Stimulated activated CD4-positive, alpha-beta T cell treated with anti-CD3 and anti-CD28 coated beads, Interleukin-2, amount 100 ng/mL, for 4 hours (primary cell): ENCODE results near the gene NUMA1.
A peak's percentile ranks its signal among the peaks of the same experiment; 100 is the strongest.

Experiments
- DNase-seq: peaks from one replicate; pipeline ENCODE4 v3.0.0-alpha.2; 2020; ENCODE audit warnings: low read depth

Gene NUMA1

GRCh38 chr11:72067676-72068075 is 12.7 kb downstream of the NUMA1 start:
- no peak for DNase-seq

GRCh38 chr11:72067266-72067665 is 13.1 kb downstream of the NUMA1 start:
- DNase-seq = no peak

DNA sequence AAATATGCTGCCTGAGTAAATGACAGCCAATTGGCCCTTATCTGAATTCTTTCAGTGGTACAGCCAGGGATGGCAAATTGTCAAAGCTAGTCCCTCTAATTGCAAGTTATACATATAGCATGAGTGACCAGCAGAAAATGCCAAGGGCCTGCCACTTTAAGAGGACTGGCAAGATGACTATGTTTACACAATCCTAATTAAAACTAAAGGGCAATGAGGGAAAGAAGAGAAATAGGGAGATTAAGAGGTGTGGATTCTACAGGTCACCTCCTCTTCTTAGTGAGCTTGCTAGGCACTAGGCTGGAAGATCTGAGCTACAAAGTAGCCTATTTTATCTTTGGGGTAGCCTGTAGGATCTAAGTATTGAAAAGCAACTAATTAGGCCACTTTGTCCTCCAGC is 13.5 kb downstream of the NUMA1 start:
- DNase-seq = no peak

- DNase-seq = no peak
Measured at GRCh38 chr11:72061739-72062396, 18.5 kb downstream of the NUMA1 start.

DNA sequence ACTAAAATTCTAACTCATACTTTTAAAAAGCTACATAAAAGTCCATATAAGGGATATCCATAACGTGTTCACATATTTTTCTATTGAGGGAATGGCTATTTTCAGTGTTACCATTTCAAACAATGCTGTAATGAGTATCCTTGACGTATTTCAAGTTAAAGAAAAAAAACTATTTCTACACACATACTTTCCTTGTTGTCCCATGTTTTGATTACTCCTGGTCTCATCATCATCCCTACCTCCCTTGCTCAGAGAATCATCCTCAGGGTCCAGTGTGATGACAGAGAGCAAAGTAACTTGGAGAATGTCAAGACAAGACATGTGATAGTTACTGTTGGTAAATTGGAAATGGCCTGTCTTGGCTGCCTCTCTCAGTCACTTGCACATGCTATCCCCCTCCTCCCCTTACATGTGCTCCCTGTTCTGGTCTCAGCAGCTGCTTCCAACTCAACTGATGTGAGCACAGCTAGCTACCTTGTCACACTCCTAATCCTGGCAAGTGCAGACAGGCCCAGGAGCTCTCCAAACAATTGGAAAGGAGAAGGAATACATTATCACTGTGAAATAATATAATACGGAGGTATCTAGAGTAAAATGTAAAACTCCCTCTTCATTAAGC is 21.8 kb downstream of the NUMA1 start:
- no peak for DNase-seq

- DNase-seq = no peak
Measured at GRCh38 chr11:72048766-72049460, 31.4 kb downstream of the NUMA1 start.

DNA sequence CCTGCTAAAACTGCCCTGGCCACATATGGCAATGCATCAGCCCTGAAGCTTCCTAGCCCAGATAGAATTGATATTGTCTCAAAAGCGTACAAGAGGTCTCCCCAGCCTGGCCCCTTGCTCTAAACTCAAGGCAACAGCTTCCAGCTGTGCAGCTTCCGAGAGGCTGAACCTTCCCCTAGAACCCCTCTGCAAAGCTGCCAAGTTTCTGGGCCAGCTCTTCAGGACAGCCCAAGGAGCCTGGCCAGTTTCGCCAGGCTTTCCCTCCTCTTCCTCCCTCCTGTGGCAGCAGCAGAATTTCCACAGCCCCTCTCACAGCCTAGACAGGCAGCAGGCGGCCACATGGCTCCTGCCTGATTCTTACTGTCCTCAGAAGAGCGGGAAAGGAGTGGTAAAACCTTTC is 34.5 kb downstream of the NUMA1 start:
- DNase-seq = no peak

DNA sequence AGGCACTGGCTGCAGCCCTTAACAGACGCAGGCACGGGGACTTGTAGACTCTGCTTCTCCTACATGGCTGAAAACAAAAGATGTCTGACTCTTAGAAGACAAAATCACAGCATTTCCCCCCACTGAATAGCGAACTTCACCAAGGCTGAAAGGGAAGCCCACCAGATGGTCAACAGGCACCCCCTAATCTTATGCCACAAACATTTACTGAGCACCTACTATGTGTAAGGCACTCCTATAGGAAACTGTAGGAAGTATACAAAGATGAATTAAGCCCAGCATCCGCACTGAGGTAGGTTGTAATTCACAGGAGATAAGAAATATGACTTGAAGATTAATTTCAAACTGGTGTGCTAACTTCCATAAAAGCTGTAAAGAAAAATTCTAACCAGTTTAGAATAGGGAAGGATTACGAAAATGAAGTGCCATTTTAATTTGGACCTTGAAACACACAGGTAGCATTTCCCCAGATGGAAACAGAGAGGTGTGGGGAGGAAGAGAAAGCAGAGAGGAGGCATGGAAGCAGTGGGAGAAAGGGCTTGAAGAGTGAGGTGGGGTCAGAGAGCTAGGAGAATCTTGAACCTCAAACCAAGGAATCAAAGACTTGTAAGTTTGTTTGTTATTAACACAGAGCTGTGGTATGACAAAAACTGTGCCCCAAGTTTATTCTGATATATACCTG is 38.1 kb downstream of the NUMA1 start:
- no peak for DNase-seq

DNA sequence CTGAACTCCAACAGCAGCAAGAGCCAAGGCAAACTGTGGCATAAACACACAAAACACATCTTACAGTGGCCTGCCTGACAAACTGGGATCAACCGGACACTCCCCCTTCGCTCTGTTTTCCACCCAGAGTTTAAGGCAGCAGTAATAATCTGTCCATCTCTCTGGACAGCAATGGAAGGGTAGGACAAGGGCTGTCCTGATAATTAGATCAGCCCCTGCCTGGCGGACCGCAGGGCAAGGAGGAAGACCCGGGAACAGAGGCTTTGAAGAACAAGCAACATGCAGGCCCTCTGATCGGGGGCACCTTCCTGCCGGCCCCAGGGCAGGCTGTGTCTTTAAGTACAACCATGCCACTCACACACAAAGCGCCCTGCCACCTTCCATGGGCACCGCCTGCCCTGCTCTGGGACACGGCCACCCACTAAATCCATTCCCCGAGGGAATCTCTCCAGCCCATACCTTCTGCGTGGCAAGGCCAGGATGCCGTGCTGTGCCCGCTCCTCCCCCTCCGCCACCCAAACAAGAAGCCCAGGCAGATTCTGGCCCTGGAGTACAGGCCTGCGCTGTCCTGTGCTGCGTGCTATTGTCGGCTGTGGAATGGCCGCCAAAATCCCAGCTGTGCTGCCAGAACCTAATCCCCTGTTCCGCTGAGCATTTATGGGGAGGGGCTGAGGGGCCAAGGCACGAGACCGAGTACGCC is 38.8 kb downstream of the NUMA1 start:
- DNase-seq = no peak

DNA sequence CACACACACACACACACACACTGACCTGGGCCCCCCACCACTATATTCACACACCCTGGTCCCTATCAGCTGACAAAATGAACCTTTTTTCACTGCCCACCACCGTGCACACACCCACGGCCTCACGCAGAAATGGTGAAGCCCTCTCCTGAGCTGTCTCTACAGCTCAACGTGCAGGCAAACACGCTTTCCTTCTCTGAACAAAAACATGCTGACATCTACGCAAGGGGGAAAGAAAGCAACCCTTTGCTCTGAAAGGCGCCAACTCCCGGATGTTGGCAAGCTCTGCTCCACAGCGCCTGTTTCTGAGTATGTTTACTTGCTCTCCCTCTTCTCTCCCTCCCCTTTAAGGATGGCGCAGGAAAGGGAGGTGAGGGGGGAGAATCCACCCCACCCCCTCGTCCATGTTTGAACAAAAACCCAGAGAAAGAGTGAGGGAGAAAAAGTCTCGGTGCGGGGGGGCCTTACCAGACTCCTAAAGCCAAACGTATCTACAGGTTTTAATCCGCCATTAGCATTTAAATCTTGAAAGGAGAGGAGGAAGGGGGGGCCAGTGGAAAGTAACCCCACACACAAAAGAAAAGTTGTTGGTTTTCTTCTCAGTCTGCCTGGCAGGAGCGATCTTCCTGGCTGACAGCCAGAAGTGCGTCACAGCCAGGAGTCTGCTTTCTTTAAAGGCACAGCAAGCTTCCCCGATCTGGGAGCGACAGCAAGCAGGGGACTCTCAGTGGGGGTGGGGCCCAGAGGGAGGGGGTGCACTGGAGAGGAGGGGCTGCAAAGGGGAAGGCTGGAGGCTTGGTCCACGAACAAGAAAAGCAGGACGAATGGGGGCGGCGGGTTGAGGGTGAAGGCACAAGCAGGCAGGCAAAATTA is 39.6 kb downstream of the NUMA1 start:
- peak; percentile 61 for DNase-seq

DNA sequence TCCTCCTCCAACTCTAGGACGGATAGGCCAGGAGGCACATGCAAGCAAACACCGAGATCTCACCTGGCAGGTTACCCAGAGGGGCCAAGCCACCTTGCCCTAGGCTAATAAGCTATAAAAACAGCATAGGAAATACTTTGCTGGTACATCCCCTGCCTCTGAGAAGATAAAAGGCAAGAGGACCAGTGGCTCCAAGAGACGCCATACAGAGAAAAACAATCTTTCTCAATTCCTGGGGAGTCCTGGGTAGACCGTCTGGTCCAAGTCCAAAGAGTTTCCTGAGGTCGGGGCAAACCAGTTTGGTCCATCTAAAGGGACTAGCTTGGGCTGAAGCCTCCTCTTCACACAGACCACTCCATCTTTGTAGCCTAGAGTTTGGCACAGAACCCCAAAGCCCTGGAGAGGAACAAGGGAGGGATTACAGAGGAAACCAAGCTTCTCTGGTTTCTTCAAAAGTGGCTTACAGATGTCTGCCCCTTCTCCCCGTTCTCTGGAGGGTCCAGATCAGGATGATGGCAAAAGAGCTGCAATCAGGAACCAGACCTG is 40.4 kb downstream of the NUMA1 start:
- no peak for DNase-seq

GRCh38 chr11:72039031-72039855 is 41.1 kb downstream of the NUMA1 start:
- no peak for DNase-seq

DNA sequence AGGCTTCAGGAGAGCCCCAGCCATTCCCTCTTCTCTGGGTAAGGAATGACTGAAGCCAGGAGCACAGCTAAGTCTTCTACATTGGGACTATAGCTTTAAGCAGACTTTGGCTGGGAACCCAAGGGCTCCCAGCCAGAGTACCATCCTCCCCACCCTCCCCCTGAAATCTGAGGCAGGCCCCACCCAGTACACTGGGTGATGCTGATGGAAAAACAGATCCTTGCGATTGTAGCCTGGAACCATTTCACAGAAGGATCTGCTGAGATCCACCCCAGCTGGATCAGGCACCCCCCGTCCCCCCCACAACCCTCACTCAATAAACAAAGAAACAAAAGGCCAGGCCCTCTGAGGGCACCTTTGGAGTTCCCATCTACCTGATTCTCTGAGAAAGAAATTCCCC is 41.9 kb downstream of the NUMA1 start:
- no peak for DNase-seq

DNA sequence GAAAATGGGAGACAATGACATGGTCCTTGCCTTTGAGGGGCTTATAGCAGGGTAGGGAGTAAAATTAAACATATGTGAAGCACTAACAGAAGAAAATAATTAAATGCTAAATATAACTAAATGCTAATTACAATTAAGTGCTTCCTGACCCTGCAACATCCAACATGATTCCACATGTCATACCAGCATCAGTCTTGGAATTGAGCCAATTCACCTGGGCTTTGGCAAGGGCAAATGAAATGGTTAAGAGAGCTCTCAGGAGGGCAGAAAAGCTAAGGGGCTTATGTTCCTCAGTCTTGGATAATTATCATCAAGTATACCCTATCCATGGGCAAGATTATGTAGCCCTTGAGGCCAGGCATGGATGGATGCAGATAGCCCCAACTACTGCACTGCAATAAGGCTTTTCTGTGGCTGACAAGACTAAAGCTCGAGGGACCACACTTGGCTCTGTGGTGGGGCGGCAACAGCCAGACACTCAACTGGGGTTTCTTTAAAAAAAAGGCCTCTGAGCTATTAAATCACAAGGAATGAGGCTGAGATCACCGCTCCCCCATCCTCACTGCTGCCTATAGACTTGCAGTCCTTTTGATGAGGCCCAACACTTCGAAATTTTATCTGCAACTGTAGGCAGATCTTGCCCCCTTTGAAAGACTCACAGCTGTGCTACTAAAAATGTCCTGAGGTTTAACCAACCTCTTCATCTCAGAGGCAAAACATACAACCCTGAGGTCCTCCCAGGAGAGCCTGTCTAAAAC is 42.6 kb downstream of the NUMA1 start:
- no peak for DNase-seq

DNA sequence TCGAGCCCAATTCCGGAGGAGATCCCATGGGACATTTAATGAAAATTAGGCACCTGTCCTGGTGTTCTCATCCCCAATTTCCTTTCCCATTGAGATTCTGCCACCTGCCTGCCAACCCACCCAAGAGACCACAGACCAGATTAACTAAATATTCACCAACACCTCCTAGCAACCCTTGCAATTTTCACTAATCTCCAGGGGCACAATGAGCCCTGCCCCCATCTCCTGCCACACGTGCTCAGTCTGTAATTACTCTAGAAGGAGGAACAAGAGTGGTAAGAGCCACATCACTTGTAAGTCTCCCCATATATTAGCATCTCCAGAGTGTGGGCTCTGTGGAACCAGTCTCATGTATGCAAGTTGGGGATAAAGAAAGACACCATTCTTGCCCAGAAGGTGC is 43.7 kb downstream of the NUMA1 start:
- DNase-seq = no peak

DNA sequence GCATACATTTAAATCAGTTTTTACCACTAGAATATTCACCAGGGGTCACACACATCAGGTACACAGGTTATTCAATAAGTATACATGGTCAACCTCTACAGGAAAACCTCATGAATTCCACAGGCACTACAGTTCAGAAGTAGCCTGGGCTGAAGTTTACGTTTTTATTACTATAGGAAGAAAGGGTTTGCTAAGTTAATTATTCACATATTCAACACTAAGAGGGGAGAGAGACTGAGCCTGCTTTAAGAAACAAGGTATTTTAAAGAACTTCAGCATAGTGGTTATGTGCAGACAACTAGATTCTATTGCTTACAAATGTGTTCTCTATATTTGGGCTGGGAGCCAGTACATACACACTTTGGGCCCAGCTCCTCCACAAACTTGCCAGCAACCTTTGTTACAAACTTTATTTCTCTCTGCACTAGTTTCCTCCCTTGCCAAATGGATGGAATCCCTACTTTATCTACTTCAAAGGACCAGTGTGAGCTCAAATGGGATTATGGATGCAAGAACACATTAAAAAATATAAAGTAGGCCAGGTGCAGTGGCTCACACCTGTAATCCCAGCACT is 49.8 kb downstream of the NUMA1 start:
- DNase-seq = no peak

DNA sequence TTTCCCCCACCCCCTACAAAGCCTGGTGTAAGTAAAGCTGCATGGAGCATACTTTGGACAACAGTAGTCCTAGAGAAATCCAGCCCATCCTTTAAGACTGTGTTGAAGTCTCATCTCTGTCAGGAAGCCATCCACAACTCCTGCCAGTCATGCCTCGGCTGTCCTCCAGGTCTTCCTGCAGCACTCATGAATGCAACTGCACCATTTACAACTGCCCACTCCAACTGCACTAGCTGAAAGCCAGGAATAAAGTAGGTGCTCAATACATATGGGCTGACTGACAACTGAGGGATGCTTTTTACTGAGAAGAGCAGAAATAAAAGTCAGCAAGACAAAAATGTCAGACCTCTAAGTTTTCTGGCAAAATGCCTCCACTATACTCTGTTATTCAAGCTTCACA is 54.3 kb downstream of the NUMA1 start:
- DNase-seq = no peak

DNA sequence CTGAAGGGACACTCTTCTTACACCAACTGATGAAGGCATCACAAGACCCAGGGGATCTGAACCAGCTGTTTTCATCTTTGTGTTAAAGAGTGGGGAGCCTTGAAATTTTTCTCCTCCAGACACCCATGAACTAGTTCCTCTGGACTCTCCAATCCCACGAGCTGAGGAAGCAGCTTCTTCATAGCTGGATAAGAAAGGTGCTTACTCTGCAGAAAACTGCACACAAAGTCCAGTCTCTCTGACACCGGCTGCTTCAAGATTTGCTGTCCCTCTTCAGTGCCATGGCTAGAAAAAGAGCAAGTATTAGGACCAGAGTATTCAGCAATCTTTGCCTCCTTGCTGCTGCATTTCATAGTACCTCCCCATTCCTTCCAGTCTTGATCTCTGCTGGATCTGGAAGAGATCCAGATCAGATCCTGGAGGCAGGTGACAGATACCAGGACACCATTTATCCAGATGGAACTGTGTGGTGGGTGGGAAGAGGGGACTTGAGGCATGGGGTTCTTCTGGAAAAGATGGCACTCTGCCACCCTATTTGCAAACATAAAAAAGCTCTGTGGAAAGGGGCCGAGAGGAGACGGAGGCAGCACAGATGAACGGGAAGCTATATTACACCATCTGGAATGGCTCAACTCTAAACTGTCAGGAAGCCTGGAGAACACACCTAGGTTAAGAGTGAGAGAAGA is 56.1 kb downstream of the NUMA1 start:
- no peak for DNase-seq
